Erythroblast (primary cell): Measurements from ENCODE around the gene SUPT4H1.

ENCODE experiments used
- GATA1 ChIP-seq: IDR thresholded peaks from 2 replicates; pipeline ENCODE4 v1.6.1; 2011; ENCODE audit warnings: low read depth, mild to moderate bottlenecking, control low read depth, low read length, moderate library complexity
- POLR2A ChIP-seq: IDR thresholded peaks from 2 replicates; pipeline ENCODE4 v1.6.1; 2011; ENCODE audit warnings: mild to moderate bottlenecking, low read length

GRCh38 chr17:58345500-58345899 lies 6.5 kb downstream of the SUPT4H1 start:
- TF ChIP-seq POLR2A, result no peak
- TF ChIP-seq GATA1, result no peak
